ENCODE results near the gene TRAM2. TPM values are rescaled to one million over a fixed set of nuclear protein-coding genes. Genes with fewer than 3 reads are reported as not detected.
"Not testable (repeated sequence)": the region's sequence is repeated elsewhere in the genome, so short reads cannot be mapped to it uniquely, and the experiment has no call there.

Gene TRAM2
- total RNA-seq, 2 donors from 2014 or later = 8.6 to 8.9 TPM

GRCh38 chr6:52474173-52474572 lies 102.7 kb downstream of the TRAM2 start:
- no peak for ATAC-seq

GRCh38 chr6:52461194-52461593 lies 115.7 kb downstream of the TRAM2 start:
- not testable (repeated sequence) for H3K9me3 ChIP-seq (ENCODE audit: control insufficient read depth, low read length, poor library complexity, severe bottlenecking); ATAC-seq; H3K4me3 Mint-ChIP-seq; H3K36me3 Mint-ChIP-seq (ENCODE audit: low read depth); H3K27ac Mint-ChIP-seq; H3K27me3 Mint-ChIP-seq; H3K4me1 Mint-ChIP-seq; DNase-seq

More at GRCh38 chr6:52474173-52474572, 102.7 kb downstream of the TRAM2 start:
- Mint-ChIP-seq H3K36me3 (ENCODE audit: low read depth) (peaks cover 3% of the 10 kb centered on the region), H3K27me3 (peaks cover 5% of the 10 kb centered on the region), H3K27ac (no peak overlapping the region), H3K4me1 (no peaks in the 10 kb centered on the region), H3K4me3 (no peak overlapping the region)
- no peak for DNase-seq
- H3K9me3 ChIP-seq (ENCODE audit: control insufficient read depth, low read length, poor library complexity, severe bottlenecking) = no peaks in the 10 kb centered on the region

GRCh38 chr6:52457096-52457495 lies 119.8 kb downstream of the TRAM2 start:
- DNase-seq = no peak
- H3K27me3 Mint-ChIP-seq = no peaks in the 10 kb centered on the region
- no peaks in the 10 kb centered on the region for H3K4me1 Mint-ChIP-seq
- no peak overlapping the region for H3K4me3 Mint-ChIP-seq
- no peak overlapping the region for H3K27ac Mint-ChIP-seq
- no peaks in the 10 kb centered on the region for H3K9me3 ChIP-seq (ENCODE audit: control insufficient read depth, low read length, poor library complexity, severe bottlenecking)
- ATAC-seq = no peak
- no peaks in the 10 kb centered on the region for H3K36me3 Mint-ChIP-seq (ENCODE audit: low read depth)

- H3K27me3 Mint-ChIP-seq = no peaks in the 10 kb centered on the region
- no peaks in the 10 kb centered on the region for H3K4me1 Mint-ChIP-seq
- no peaks in the 10 kb centered on the region for H3K9me3 ChIP-seq (ENCODE audit: control insufficient read depth, low read length, poor library complexity, severe bottlenecking)
- ATAC-seq (no peak), DNase-seq (no peak)
- no peak overlapping the region for H3K4me3 Mint-ChIP-seq
- no peak overlapping the region for H3K27ac Mint-ChIP-seq
- peaks cover 2% of the 10 kb centered on the region for H3K36me3 Mint-ChIP-seq (ENCODE audit: low read depth)
Observed at GRCh38 chr6:52454556-52454955, 122.3 kb downstream of the TRAM2 start.

Other genes starting within 250 kb of the TRAM2 start
- 1 to 10 TPM; 3.6 to 7.7 TPM for gene PAQR8, start 214.9 kb downstream of the TRAM2 start, total RNA-seq
- 1 to 10 TPM; 5.3 to 7.5 TPM for gene EFHC1, start 156.7 kb downstream of the TRAM2 start, total RNA-seq
- 1 to 10 TPM; 7.8 to 8.7 TPM for gene TMEM14A, start 94.1 kb upstream of the TRAM2 start, total RNA-seq
- not detected for gene GSTA2, start 186.4 kb upstream of the TRAM2 start, total RNA-seq
- under 1 TPM in 1 of 2 donors, not detected in 1; 0.63 TPM for gene GSTA1, start 226.8 kb upstream of the TRAM2 start, total RNA-seq

Data from T-helper 17 cell (primary cell).